Lower lobe of right lung (tissue), 2 donors: ENCODE data around the gene NAA16. TPM values are rescaled to one million over a fixed set of nuclear protein-coding genes. Genes with fewer than 3 reads are reported as not detected.

Experiments
- ATAC-seq, 2 donors: fragments of 200-7000 bp; cut with Tn5 transposase; one replicate each; pipeline ENCODE4 v1.9.1; 2020 to 2022; ENCODE audit warnings: mild to moderate bottlenecking in 2 of 2, moderate library complexity in 2 of 2
- DNase-seq: peaks from one replicate; pipeline ENCODE4 v3.0.0-alpha.2; 2020
- H3K27ac ChIP-seq: fragments of 200-600 bp; one replicate; pipeline ENCODE4 v1.8.0; 2022
- H3K27me3 ChIP-seq: fragments of 200-600 bp; one replicate; pipeline ENCODE4 v1.8.0; 2022; ENCODE audit warnings: low read depth
- H3K36me3 ChIP-seq: fragments of 200-600 bp; one replicate; pipeline ENCODE4 v1.8.0; 2022; ENCODE audit warnings: mild to moderate bottlenecking
- H3K4me1 ChIP-seq: fragments of 200-600 bp; one replicate; pipeline ENCODE4 v1.8.0; 2022
- H3K4me3 ChIP-seq: fragments of 200-600 bp; one replicate; pipeline ENCODE4 v1.8.0; 2022; ENCODE audit warnings: mild to moderate bottlenecking
- H3K9me3 ChIP-seq: fragments of 200-600 bp; one replicate; pipeline ENCODE4 v1.8.0; 2022
- CTCF ChIP-seq: fragments of 200-600 bp; IDR thresholded peaks from one replicate; pipeline ENCODE4 v1.8.0; 2022; ENCODE audit warnings: antibody characterized with exemption, mild to moderate bottlenecking
- intact Hi-C: fragments of 100-400 bp; cut with DNase I; formaldehyde crosslinking; loops from one replicate; pipeline ENCODE4 v1.11.0; 2022
- total RNA-seq: library from RNA; stranded (reverse); fragmentation: NEBNext Ultra II Directional; extraction: Animal tissue kit (Norgen Biotek cat#: 25700); gene quantifications from one replicate; pipeline ENCODE4 v1.2.1, GENCODE V29; 2021
- donor health status: DM: no; HTN: yes; CAD: no; lungs with severe emphysema.

NAA16 gene
- total RNA-seq, 1 donor from 2014 or later = 14.9 TPM

GRCh38 chr13:41286370-41286769 lies 24.7 kb upstream of the NAA16 start:
- no peak overlapping the region for H3K27ac ChIP-seq
- H3K27me3 ChIP-seq = no peaks in the 10 kb centered on the region
- H3K4me1 ChIP-seq = no peaks in the 10 kb centered on the region
- TF ChIP-seq CTCF = no peak
- ATAC-seq (no peak), DNase-seq (no peak)
- H3K36me3 ChIP-seq = no peaks in the 10 kb centered on the region
- intact Hi-C loops = no loop called here
- H3K4me3 ChIP-seq = no peak overlapping the region
- H3K9me3 ChIP-seq = no peaks in the 10 kb centered on the region

GRCh38 chr13:41289463-41289881 lies 21.6 kb upstream of the NAA16 start:
- ATAC-seq (no peak), DNase-seq (no peak)
- Histone ChIP-seq H3K4me1 (no peaks in the 10 kb centered on the region), H3K27me3 (no peaks in the 10 kb centered on the region), H3K36me3 (no peaks in the 10 kb centered on the region), H3K9me3 (no peaks in the 10 kb centered on the region), H3K27ac (no peak overlapping the region), H3K4me3 (no peak overlapping the region)
- intact Hi-C loops = no loop called here
- no peak for TF ChIP-seq CTCF

- no peaks in the 10 kb centered on the region for H3K36me3 ChIP-seq
- no peaks in the 10 kb centered on the region for H3K9me3 ChIP-seq
- TF ChIP-seq CTCF = no peak
- H3K27ac ChIP-seq = no peak overlapping the region
- H3K4me3 ChIP-seq = no peak overlapping the region
- intact Hi-C loops = no loop called here
- no peak for DNase-seq
- ATAC-seq = no peak
- no peaks in the 10 kb centered on the region for H3K27me3 ChIP-seq
- H3K4me1 ChIP-seq = no peaks in the 10 kb centered on the region
Measured at GRCh38 chr13:41291246-41291645, 19.8 kb upstream of the NAA16 start.

GRCh38 chr13:41293272-41293671 lies 17.8 kb upstream of the NAA16 start:
- no peak for ATAC-seq
- H3K4me1 ChIP-seq = no peaks in the 10 kb centered on the region
- intact Hi-C loops = no loop called here

GRCh38 chr13:41294914-41295313 lies 16.2 kb upstream of the NAA16 start:
- no peaks in the 10 kb centered on the region for H3K36me3 ChIP-seq
- no peak for TF ChIP-seq CTCF

More at GRCh38 chr13:41293272-41293671, 17.8 kb upstream of the NAA16 start:
- no peak overlapping the region for H3K4me3 ChIP-seq
- no peaks in the 10 kb centered on the region for H3K36me3 ChIP-seq
- no peak overlapping the region for H3K27ac ChIP-seq
- no peaks in the 10 kb centered on the region for H3K9me3 ChIP-seq
- TF ChIP-seq CTCF = no peak
- DNase-seq = no peak
- no peaks in the 10 kb centered on the region for H3K27me3 ChIP-seq

GRCh38 chr13:41295973-41296372 lies 15.1 kb upstream of the NAA16 start:
- no peak overlapping the region for H3K27ac ChIP-seq
- no peak for TF ChIP-seq CTCF

More at GRCh38 chr13:41294914-41295313, 16.2 kb upstream of the NAA16 start:
- DNase-seq = no peak
- Histone ChIP-seq H3K27ac (no peak overlapping the region), H3K9me3 (no peaks in the 10 kb centered on the region), H3K4me1 (no peaks in the 10 kb centered on the region), H3K27me3 (no peaks in the 10 kb centered on the region), H3K4me3 (no peak overlapping the region)
- intact Hi-C loops = no loop called here
- no peak for ATAC-seq

More at GRCh38 chr13:41295973-41296372, 15.1 kb upstream of the NAA16 start:
- ATAC-seq (no peak), DNase-seq (no peak)
- intact Hi-C loops = no loop called here
- H3K27me3 ChIP-seq = no peaks in the 10 kb centered on the region
- H3K36me3 ChIP-seq = no peaks in the 10 kb centered on the region
- H3K4me3 ChIP-seq = no peak overlapping the region
- H3K9me3 ChIP-seq = no peaks in the 10 kb centered on the region
- no peaks in the 10 kb centered on the region for H3K4me1 ChIP-seq
